NT2/D1 (cell line): ENCODE data around the gene TMEM254.

ENCODE experiments used
- SUZ12 ChIP-seq: IDR thresholded peaks from 2 replicates; pipeline ENCODE4 v1.6.1; 2011; ENCODE audit not compliant: insufficient read length, insufficient read depth; ENCODE audit errors: extremely low read depth
- ZNF274 ChIP-seq: IDR thresholded peaks from 2 replicates; pipeline ENCODE4 v1.6.1; 2011; ENCODE audit warnings: mild to moderate bottlenecking, low read depth, low read length

DNA sequence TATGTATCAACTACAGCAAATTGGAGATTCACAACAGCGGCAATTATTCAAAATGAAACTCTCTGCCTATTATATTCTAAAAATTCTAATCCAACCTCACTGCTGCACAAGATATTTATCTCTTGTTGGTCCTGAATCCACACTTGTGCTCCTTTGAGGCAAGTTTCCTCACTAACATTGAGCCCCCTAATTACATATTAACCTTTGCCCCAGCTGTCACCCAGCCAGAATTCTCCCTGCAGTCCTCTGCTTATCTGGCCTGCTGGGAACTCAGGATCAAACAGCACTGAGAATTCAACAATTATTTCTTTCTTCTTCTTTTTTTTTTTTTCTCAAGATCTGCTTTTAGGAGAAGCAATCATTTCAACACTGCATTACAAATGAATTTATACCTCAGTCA lies 32.5 kb downstream of the TMEM254 start:
- no peak for TF ChIP-seq SUZ12
- TF ChIP-seq ZNF274 = no peak
